Peyer's patch (tissue), 4 donors: Measurements from ENCODE around the gene LRRC61. TPM values are rescaled to one million over a fixed set of nuclear protein-coding genes. Genes with fewer than 3 reads are reported as not detected.

ENCODE experiments used
- DNase-seq, 3 donors: peaks; one replicate each; pipeline ENCODE4 v3.0.0-alpha.2; 2017 to 2019
- H3K27ac ChIP-seq, 4 donors: fragments of 200-600 bp; sonication (generic); one replicate each; pipeline ENCODE4 v1.5.1; 2016 to 2019
- H3K27me3 ChIP-seq, 2 donors: fragments of 200-600 bp; sonication (generic); one replicate each; pipeline ENCODE4 v1.5.1; 2019
- H3K36me3 ChIP-seq, 3 donors: fragments of 200-600 bp; sonication (generic); one replicate each; pipeline ENCODE4 v1.5.1; 2016 to 2019
- H3K4me1 ChIP-seq, 4 donors: fragments of 200-600 bp; sonication (generic); one replicate each; pipeline ENCODE4 v1.5.1; 2016 to 2019
- H3K4me3 ChIP-seq, 4 donors: fragments of 200-600 bp; sonication (generic); 1 replicate in 3 of 4; 2 replicates in 1 of 4; pipeline ENCODE4 v1.5.1; 2016 to 2019; ENCODE audit warnings: mild to moderate bottlenecking in 1 of 4
- H3K9me3 ChIP-seq, 4 donors: fragments of 200-600 bp; sonication (generic); one replicate each; pipeline ENCODE4 v1.5.1; 2016 to 2019; ENCODE audit warnings: mild to moderate bottlenecking in 1 of 4
- POLR2A ChIP-seq, 2 donors: fragments of 450-650 bp; IDR thresholded peaks; one replicate each; pipeline ENCODE4 v1.5.1; 2017; ENCODE audit warnings: antibody characterized with exemption in 2 of 2, mild to moderate bottlenecking in 2 of 2, moderate library complexity in 2 of 2
- total RNA-seq, 4 donors: library from RNA; depleted of rRNA; stranded (reverse); fragments of >200 nt; gene quantifications; one replicate each; pipeline ENCODE4 v1.1.0, GENCODE V29; 2016
- TF ChIP-seq, protein P1 (sequence below), 6 experiments: fragments of 450-650 bp in 4 of 6; fragments of 200-600 bp in 2 of 6; sonication (generic) in 1 of 6; IDR thresholded peaks; one replicate each; pipeline ENCODE4 v1.5.1; 2017 to 2019; ENCODE audit warnings: antibody characterized with exemption in 6 of 6, mild to moderate bottlenecking in 3 of 6, moderate library complexity in 1 of 6

LRRC61 gene
- total RNA-seq, 4 donors from 2014 or later, result 19.3 to 22.1 (median 20.0) TPM

- Histone ChIP-seq H3K36me3 (peaks cover 0 to 5% (median 0%) of the 10 kb centered on the region in 3 donors), H3K9me3 (no peaks in the 10 kb centered on the region), H3K4me3 (peak overlapping the region in 1 of 4 donors; percentile 58), H3K4me1 (peaks cover 0 to 12% (median 8%) of the 10 kb centered on the region in 4 donors), H3K27ac (peak overlapping the region in 3 of 4 donors; percentile 62 to 83 (median 69)), H3K27me3 (no peaks in the 10 kb centered on the region)
- TF ChIP-seq, protein P1, sequence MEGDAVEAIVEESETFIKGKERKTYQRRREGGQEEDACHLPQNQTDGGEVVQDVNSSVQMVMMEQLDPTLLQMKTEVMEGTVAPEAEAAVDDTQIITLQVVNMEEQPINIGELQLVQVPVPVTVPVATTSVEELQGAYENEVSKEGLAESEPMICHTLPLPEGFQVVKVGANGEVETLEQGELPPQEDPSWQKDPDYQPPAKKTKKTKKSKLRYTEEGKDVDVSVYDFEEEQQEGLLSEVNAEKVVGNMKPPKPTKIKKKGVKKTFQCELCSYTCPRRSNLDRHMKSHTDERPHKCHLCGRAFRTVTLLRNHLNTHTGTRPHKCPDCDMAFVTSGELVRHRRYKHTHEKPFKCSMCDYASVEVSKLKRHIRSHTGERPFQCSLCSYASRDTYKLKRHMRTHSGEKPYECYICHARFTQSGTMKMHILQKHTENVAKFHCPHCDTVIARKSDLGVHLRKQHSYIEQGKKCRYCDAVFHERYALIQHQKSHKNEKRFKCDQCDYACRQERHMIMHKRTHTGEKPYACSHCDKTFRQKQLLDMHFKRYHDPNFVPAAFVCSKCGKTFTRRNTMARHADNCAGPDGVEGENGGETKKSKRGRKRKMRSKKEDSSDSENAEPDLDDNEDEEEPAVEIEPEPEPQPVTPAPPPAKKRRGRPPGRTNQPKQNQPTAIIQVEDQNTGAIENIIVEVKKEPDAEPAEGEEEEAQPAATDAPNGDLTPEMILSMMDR (IDR thresholded peaks at IDR 0.05), result no peak
- no peak for TF ChIP-seq POLR2A (IDR thresholded peaks at IDR 0.05)
- DNase-seq, result no peak
These were observed 18.9 kb downstream of the LRRC61 start for GRCh38 chr7:150342121-150342408.

DNA sequence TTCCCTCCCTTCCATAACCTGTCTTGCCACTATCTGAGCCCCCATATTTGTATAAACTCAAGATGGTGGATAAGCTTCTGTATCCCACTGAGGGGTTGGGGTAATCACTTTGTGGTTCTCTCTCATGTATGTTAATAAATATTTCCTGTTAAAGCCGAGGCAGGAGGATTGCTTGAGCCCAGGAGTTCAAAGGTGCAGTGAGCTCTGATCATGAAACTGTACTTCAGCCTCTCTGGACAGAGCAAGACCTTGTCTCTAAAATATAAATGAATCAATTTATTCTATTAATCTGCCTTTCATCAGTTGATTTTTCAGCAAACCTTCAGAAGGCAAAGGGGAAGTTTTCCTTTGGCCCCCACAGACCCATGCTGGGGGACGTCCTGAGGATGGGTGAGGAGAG lies 20.1 kb downstream of the LRRC61 start:
- Histone ChIP-seq H3K4me1 (peaks cover 0 to 12% (median 8%) of the 10 kb centered on the region in 4 donors), H3K27ac (no peak overlapping the region), H3K4me3 (no peak overlapping the region), H3K9me3 (no peaks in the 10 kb centered on the region), H3K36me3 (peaks cover 0 to 1% (median 0%) of the 10 kb centered on the region in 3 donors), H3K27me3 (no peaks in the 10 kb centered on the region)
- DNase-seq, result no peak
- no peak for TF ChIP-seq POLR2A (IDR thresholded peaks at IDR 0.05)
- TF ChIP-seq, protein P1 (IDR thresholded peaks at IDR 0.05), result no peak

DNA sequence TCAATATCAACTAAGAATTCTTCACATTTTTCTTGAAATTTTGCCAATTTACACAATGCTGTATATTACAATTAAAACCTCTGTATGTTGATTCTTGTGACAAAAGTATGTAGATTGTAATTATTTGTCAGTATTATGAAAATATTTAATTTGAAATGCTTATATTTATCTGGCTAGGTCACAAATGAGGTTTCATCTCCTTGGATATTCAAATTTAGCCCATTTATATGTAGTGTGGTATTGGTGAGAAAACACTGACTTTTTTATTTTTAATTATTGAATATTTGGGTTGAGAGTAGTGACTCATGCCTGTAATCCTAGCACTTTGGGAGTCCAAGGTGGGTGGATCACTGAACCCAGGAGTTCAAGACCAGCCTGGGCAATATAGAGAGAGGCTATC lies 21.1 kb downstream of the LRRC61 start:
- H3K27me3 ChIP-seq, result no peaks in the 10 kb centered on the region
- no peaks in the 10 kb centered on the region for H3K9me3 ChIP-seq
- peaks cover 0 to 12% (median 8%) of the 10 kb centered on the region in 4 donors for H3K4me1 ChIP-seq
- TF ChIP-seq, protein P1 (IDR thresholded peaks at IDR 0.05), result no peak
- no peak for TF ChIP-seq POLR2A (IDR thresholded peaks at IDR 0.05)
- H3K27ac ChIP-seq, result no peak overlapping the region
- no peak for DNase-seq
- H3K4me3 ChIP-seq, result no peak overlapping the region
- no peaks in the 10 kb centered on the region for H3K36me3 ChIP-seq

GRCh38 chr7:150345012-150345411 lies 21.9 kb downstream of the LRRC61 start:
- H3K27ac ChIP-seq, result no peak overlapping the region
- TF ChIP-seq POLR2A (IDR thresholded peaks at IDR 0.05), result no peak
- TF ChIP-seq, protein P1 (IDR thresholded peaks at IDR 0.05), result no peak
- no peaks in the 10 kb centered on the region for H3K27me3 ChIP-seq
- peaks cover 0 to 12% (median 7%) of the 10 kb centered on the region in 4 donors for H3K4me1 ChIP-seq
- no peaks in the 10 kb centered on the region for H3K9me3 ChIP-seq
- no peaks in the 10 kb centered on the region for H3K36me3 ChIP-seq
- no peak for DNase-seq
- H3K4me3 ChIP-seq, result no peak overlapping the region

- no peak overlapping the region for H3K27ac ChIP-seq
- no peaks in the 10 kb centered on the region for H3K4me1 ChIP-seq
- DNase-seq, result no peak
- H3K4me3 ChIP-seq, result no peak overlapping the region
- TF ChIP-seq POLR2A (IDR thresholded peaks at IDR 0.05), result no peak
- TF ChIP-seq, protein P1 (IDR thresholded peaks at IDR 0.05), result no peak
- no peaks in the 10 kb centered on the region for H3K36me3 ChIP-seq
- H3K27me3 ChIP-seq, result no peaks in the 10 kb centered on the region
- H3K9me3 ChIP-seq, result no peaks in the 10 kb centered on the region
These were observed 23.8 kb downstream of the LRRC61 start for GRCh38 chr7:150346922-150347321.
